CD4-positive, alpha-beta T cell treated with Interleukin-6 for 4 hours (primary cell): ENCODE measurements around the gene TCF12.
A peak's percentile ranks its signal among the peaks of the same experiment; 100 is the strongest.
"Not testable (repeated sequence)": the region's sequence is repeated elsewhere in the genome, so short reads cannot be mapped to it uniquely, and the experiment has no call there.

Experiments
- DNase-seq: peaks from one replicate; pipeline ENCODE4 v3.0.0-alpha.2; 2020; ENCODE audit warnings: mixed read lengths

The TCF12 gene

DNA sequence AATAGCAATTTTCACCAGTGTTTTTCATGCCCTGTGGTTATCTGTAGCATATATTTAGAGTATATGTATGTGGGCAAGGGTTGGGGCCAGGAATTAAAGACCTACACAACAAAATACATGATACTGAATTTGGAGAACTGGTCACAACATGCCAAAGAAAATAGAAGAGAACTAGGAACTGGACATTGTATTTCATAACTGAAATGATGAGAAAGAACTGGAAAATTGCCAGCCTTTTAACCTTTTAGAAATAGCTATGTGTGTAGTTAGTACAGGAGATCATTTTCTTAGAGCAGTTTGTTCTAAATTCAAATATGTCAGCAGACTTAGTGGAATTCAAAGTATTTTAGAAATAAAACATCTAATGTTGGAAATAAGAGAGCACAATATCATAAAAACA is 230.8 kb downstream of the TCF12 start:
- no peak for DNase-seq

DNA sequence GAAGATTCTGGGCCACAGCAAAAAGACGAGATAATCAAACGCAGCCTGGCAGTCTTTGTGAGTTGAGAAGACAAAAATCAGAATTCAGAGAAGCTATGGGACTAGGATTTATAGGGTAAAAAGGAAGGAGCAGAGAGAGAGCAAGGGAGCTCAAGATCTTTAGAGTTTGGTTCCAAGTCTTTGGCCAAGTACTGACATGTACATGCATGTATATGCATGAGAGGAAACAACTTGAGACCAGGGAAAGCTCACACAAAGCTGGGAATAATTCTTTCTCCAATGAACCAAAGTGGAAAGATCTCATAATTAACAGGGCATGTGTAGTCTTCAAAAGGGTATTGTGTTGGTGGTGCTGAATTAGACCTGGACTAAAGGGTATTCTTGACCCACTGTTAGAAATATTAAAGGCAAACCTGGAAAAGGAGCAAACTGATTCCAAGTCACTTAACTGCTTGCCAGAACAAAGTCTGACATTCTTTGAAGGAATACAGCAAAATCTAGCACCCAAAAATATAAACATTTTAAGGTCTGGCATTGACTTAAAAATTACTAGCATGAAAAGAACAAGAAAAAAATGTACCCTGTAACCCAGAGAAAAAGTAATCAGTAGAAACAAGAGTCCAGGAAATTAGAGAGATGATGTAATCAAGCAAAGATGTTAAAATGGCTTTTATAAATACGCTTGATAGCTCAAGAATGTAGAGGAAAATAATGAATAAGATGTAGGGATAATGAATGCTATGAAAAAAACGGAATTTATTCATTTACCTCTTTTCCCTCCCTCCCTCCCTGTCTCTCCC is 231.8 kb downstream of the TCF12 start:
- DNase-seq, result no peak

DNA sequence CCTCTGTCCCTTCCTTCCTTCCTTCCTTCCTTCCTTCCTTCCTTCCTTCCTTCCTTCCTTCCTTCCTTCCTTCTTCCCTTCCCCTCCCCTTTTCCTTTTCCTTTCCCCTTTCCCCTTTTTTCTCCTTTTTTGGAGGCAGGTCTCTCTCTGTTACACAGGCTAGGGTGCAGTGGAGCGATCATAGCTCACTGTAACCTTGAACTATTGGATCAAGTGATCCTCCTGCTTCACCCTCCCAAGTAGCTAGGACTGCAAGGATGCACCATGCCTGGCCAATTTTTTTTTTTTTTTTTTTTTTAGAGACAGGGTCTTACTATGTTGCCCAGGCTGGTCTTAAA is 232.4 kb downstream of the TCF12 start:
- not testable (repeated sequence) for DNase-seq

DNA sequence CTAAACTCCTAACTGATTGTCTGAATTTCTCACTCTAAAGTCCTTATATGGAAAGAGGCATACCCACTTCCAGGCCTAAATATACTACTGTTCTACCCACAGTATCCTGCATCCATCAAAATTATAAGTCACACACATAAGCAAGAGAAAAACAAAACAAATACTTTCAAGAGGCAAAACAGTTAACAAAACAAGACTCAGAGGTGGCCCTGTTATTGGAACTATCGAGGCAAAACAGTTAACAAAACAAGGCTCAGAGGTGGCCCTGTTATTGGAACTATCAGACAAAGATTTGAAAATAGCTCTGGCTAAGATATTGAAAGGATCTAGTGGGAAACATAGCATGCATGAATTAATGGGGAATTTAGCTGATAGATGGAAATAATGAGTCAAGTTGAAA is 233.7 kb downstream of the TCF12 start:
- no peak for DNase-seq

DNA sequence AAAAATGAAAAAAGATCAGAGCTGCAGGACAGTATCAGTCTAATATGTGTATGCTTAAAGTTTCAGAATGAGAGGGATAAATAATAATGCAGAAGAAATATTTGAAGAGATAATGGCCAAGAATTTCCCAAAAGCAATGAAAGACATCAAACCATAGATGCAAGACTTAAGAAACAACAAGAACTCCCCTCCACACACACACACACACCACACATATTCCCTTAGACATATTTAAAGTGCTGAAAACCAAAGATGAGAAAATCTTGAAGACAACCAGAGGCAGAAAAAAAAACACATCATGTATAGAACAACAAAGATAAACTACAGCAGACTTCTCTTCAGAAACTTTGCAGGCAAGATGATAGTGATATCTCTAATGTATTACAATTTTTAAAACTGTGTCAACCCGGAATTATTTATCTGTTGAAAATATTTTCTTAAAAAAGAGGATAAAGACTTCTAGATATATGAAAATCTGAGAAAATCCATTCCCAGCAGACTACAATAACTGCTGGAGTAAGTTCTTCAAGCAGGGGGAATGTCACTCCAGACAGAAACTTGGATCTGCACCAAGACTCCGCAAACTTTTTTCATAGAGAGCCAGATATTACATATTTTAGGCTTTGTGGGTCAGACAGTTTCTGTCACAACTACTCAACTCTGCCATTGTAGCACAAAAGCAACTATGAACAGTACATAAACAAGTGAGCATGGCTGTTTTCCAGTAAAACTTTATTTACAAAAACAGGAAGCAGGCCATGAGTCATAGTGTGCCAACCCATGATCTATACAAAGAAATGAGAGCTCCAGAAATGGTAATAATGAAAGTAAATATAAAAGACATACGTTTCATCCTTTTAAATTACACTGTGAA is 234.5 kb downstream of the TCF12 start:
- DNase-seq, result peak; percentile 16

DNA sequence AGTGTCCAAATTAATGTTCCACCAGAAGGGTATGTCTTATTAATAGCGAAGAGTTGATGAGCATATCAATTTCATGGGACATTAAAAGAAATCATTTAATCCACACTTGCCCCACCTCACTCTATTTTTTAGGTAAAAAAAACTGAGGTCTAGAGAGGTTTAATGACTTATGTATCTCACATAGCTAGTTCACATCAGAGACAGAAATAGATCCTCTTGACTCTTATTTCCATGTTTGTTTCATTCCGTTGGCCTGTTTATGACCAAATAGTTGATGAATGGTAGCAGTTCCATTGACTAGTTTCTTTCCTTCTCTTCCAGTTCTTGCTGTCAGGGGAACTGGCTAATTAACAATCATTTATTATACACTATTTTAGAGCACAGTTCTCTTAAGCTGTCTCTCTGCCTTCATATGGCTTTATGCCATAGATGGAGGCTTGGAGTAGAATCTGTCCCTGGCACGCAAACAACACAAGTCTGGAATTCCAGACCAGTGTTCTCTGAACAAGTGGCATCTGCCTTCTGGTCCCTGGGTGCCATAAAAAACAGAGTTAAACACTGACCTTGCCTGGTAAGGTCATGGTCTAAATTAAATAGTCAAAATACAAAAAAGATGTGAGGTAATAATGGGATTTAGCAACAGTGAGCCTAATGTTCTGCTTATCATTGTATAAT is 237.9 kb downstream of the TCF12 start:
- no peak for DNase-seq

DNA sequence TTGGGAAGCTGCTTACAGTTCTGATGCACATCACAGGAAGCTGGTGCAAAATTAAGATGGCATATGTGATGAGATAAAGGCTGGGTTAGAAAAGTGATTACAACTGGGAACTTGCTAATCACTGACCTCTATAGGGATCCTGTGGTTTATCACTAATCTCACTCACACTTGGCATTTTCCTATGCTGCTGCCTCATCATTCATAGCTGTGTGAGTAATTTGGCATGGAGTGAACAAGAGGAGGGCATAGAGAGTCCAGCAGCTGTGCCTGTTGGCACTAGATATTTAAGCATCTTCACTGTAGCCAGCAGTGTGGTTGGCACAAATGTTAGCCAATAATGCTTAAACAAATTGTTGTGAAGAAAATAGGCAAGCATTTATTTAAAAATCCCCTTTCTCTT is 240.1 kb downstream of the TCF12 start:
- DNase-seq, result no peak

DNA sequence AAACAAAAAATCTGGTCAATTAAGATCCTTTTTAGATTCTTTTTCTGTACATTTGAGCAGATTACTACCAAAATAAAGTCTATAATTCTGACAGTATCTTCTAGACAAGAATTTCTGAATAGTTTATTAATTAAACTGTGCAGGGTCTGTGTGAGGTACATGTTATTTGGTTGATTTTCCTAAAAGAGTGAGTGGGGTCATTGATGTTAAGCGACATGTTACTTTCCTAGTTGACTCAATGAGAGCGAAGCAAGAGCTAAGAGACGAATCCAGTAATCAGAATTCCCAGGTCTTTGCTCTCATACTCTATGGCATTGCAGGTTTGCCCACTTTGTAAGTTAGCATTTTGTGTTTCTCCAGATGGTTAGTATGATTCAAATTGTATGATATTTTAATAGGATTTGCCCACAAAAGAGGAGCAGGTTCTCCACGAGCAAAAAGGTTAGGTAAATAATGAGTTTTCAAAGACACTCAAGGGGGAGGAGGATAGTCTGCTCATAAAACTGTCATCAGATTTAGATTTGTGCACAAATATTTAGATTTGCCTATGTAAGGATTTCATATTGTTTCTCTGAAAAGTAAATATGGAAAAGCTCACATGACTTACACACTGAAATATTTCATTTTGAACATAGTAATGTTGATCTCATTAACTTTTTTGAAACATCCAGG is 240.7 kb downstream of the TCF12 start:
- no peak for DNase-seq

DNA sequence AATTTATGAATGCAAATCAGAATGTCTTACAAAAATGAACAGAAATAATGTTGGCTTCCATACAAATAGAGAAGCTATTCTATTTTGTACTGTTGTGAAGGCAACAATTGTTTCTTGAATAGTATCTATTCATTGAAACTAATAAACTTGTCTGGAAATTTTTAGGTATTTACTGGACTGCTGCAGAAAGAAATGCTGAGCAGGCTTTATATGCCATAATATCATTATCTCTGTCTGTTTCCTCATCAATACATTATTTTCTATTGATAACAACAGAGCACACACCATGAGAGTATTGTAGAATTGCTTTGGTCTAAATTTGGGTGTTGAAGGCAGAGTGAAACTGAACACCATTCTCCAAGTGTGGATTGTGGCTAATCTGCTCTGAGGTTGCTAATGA is 241.3 kb downstream of the TCF12 start:
- DNase-seq, result no peak

DNA sequence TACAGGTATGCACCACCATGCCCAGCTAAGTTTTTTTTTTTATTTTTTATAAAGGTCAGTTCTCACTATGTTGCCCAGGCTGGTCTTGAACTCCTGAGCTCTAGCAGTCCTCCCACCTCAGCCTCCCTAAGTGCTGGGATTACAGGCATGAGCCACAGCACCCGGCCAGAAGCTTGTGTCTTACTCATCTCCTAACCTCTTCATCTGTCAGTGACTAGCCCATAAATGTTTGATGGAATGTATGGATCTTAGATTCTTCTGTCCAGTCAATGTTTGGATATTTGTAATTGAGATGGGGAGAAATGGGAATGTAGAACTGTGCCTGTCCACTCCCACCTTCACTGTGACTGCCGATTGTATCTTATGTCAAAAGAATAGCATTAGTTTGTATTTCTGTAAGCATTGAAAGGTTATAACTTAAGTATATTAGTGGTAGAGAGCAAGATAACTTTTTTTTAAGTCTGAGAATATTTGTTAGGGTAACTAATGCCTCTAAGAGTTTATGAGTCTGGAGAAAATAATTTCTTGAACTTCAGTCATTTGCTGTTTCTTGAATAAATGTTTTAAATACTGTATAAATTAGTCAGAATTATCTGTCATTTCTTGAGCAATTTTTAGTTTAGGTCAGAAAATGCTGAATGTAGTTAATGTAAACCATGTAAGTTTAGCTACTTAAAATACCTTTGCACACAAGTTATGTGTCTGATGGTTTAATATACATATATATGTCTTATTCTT is 242.5 kb downstream of the TCF12 start:
- DNase-seq, result no peak

DNA sequence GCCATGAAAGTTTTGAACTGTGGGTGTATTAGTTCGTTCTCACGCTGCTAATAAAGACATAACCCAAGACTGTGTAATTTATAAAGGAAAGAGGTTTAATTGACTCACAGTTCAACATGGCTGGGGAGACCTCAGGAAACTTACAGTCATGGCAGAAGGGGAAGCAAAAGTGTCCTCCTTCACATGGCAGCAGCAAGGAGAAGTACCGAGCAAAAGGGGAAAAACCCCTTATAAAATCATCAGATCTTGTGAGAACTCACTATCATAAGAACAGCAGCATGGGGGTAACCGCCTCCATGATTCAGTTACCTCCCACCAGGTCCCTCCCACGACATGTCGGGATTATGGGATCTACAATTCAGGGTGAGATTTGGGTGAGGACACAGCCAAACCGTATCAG is 245.8 kb downstream of the TCF12 start:
- DNase-seq, result not testable (repeated sequence)

DNA sequence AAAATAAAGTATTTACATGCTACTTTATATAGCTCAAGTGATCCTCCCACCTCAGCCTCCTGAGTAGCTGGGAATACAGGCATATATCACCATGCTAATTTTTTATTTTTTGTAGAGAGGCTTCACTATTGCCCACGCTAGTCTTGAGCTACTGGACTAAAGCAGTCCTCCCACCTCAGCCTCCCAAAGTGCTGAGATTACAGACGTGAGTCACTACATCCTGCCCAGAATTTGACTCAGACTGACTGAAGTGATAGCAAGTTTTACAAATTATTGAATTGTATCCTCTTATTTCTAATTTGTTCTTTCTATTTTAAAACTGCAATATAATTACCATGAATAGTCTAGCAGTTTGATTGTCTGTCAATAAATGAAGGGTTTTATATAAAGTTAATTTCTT is 247.5 kb downstream of the TCF12 start:
- peak; percentile 12 for DNase-seq

DNA sequence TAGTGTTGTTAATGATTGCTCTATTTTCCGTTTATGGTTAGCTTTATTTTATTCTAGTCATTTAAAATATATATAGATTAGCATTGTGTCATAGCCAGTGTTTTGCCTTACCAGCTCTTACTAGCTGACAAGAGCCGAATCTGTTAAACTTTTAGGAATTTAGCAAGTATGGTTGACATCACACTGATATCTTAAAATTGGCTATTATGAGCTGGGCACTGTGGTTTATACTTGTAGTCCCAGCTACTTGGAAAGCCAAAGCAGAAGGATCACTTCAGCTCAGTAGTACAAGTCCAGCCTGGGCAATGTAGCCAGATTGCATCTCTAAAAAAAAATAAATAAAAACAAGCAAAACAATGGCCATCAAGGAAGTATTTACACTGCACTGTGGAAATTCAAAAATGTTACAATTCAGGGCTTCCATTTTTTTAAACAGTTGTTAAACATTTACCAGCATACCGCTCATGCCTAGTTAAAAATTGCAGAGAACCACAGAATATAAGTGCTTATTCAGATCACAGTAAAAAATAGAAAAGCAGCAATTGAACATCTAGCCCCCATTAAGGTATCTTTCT is 249.5 kb downstream of the TCF12 start:
- DNase-seq, result no peak

DNA sequence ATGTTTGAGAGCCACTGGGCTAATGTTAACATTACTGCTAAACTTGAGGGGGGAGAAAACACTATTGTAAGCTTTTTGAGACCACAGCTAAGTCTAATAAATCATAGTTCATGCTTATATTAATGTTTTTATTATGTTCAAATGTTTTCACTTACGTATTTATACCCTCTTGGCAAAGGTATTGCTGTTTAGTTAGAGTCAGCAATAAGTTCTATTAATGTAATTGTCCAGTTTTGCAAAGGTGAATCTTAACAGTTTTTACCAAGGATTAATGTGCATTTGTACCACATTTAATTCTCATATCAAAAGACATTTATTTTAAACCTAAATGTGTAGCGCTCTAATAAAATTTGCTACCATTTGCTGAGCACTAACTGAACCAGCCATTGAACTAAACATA is 251.2 kb downstream of the TCF12 start:
- DNase-seq, result no peak

DNA sequence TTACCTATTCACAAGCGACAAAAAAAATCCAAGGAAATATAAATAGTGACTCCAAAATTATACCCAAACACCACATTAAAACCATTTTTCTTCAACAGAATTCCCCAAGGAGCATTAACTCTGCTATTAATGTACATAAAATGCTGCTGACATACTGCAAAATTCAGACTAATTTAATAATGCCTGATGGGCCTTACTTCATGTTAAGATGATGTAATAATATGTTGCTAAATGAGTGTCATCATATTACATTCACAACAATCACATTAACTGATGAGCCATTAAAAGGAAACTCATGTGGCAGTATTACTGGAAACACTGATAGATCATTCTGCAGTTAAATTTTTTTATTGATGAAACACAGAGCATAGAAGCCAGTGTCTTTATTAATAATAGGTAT is 253.0 kb downstream of the TCF12 start:
- DNase-seq, result no peak

DNA sequence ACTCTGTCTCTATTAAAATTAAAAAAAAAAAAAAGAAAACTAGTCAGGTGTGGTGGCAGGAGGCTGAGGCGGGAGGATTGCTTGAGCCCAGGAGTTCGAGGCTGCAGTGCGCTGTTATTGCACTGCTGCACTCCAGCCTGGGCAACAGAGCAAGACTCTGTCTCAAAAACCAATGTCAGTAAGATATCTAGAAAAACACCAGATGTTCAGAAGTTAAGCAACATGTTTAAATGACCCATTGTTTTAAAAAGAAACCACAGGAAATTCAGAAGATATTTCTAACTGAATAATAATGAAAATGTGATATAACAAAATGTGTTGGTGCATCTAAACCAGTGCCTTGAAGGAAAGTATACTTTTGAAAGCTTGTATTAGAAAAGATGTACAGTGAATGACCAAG is 254.5 kb downstream of the TCF12 start:
- no peak for DNase-seq

DNA sequence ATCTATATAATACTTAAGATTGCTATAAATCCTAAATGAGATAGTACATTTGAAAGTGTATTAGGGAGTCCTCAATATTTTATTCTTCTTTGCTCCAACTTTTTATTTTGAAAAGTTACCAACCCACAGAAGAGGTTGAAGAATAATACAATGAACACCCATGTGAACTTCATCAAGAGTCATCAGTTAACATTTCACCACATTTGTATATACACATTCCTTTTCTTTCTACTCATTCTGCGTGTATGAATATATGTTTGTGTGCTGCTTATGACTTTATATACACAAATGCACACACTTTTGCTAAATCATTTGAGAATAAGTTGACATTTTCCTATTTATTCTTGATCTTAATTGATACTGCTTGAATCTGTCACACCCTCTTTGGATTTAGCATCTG is 264.6 kb downstream of the TCF12 start:
- no peak for DNase-seq

DNA sequence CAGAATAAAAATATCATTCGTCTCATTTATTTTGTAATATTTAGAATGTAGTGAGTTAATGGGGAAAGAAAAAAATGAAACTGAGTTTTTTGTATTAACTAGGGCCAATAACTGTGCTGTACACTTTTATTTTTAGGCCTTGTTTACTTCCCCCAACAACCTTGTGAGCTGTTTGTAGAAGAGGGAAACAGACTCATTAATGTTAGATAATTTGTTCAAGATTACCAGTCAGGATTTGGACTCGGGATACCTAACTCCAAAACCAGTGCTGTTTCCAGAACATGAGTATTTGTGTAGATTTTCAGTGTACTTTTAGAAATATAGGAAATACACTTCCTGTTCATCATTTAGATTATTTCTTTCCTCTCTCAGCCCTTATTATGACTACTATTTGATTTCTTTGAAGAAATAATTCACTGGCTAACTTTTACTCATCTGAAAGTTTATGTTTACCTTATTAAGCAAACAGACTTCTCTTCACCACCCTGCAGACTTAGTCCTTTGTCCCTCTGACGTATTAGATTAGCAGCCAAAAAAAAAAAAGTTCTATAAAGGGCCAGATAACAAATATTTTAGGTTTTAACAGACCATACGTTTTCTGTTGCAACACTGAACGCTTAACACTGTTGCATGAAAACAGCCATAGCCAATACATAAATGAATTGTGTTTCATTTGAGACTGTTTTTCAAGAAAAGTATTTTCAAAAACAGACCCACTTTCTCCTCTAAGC is 265.3 kb downstream of the TCF12 start:
- DNase-seq, result no peak

DNA sequence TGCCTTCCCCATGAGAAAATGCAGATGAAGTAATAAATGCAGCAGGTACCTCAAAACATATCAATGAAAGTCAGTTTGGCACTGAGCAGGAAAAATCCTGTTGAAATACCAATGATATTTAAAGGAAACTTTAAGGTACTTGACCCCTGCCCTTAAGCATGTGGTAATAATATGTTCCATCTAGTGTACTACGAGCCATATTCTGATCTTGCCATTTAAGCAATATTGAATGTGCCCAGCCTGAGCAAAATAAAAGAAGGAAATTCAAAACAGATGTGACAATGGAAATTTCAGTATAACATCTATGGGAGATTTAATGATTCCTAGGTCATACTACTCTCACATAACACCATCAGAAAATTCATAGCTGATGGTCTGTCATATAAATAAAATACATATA is 266.1 kb downstream of the TCF12 start:
- no peak for DNase-seq

DNA sequence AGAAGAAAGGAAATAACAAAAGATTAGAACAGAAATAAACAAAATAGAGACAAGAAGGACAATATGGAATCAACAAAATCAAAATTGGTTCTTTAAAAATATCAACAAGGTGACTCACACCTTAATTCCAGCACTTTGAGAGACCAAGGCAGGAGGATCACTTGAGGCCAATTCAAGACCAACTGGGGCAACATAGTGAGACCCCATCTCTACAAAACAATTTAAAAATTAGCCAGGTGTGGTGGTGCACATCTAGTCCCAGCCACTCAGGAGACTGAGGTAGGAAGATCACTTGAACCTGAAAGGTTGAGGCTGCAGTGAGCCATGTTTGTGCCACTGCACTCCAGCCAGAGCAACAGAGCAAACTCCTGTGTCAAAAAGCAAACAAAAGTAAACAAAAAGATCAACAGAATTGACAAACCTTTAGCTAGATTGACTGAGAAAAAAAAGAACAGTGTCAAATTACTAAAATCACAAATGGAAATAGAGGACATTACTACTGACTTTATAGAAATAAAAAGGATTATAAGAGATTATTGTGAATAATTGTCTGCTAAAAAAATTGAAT is 267.1 kb downstream of the TCF12 start:
- no peak for DNase-seq

DNA sequence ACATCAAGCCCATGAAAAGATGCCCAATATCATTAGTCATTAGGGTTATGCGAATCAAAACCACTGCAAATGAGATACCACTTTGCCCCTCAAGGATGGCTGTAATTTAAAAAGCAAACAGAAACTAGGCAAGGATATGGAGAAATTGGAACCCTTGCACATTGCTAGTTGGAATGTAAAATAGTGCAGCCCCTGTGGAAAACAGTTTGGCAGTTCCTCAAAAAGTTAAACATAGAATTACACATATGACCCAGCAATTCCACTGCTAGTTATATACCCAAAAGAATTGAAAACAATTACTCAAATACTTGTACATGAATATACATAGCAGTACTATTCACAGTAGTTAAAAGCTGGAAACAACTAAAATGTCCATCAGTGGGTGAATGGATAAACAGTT is 271.0 kb downstream of the TCF12 start:
- no peak for DNase-seq
